Fibroblast of peridontal ligament (primary cell): Measurements from ENCODE around the gene ZBTB9.

Experiments used
- DNase-seq: peaks from one replicate; pipeline ENCODE4 v3.0.0-alpha.2; 2010; ENCODE audit errors: extremely low read depth

Gene ZBTB9

GRCh38 chr6:33433001-33433543, 21.3 kb upstream of the ZBTB9 start:
- no peak for DNase-seq

- peak; percentile 48 for DNase-seq
Observed at GRCh38 chr6:33433544-33434191, 20.7 kb upstream of the ZBTB9 start.

- DNase-seq, result no peak
Observed at GRCh38 chr6:33434961-33435360, 19.4 kb upstream of the ZBTB9 start.

- no peak for DNase-seq
Observed at GRCh38 chr6:33437666-33438065, 16.7 kb upstream of the ZBTB9 start.

GRCh38 chr6:33438978-33439594, 15.3 kb upstream of the ZBTB9 start:
- DNase-seq, result no peak

- DNase-seq, result no peak
Observed at GRCh38 chr6:33439956-33440648, 14.3 kb upstream of the ZBTB9 start.

GRCh38 chr6:33440649-33441309, 13.6 kb upstream of the ZBTB9 start:
- no peak for DNase-seq

GRCh38 chr6:33441457-33441856, 12.9 kb upstream of the ZBTB9 start:
- no peak for DNase-seq

GRCh38 chr6:33442283-33442682, 12.1 kb upstream of the ZBTB9 start:
- DNase-seq, result no peak

- no peak for DNase-seq
Observed at GRCh38 chr6:33443025-33443424, 11.4 kb upstream of the ZBTB9 start.

GRCh38 chr6:33443619-33444504, 10.5 kb upstream of the ZBTB9 start:
- no peak for DNase-seq

- DNase-seq, result no peak
Observed at GRCh38 chr6:33445119-33445603, 9.2 kb upstream of the ZBTB9 start.

- DNase-seq, result no peak
Observed at GRCh38 chr6:33446356-33446755, 8.0 kb upstream of the ZBTB9 start.

GRCh38 chr6:33450434-33450833, 3.9 kb upstream of the ZBTB9 start:
- DNase-seq, result no peak

- no peak for DNase-seq
Observed at GRCh38 chr6:33451606-33452005, 2.8 kb upstream of the ZBTB9 start.

- no peak for DNase-seq
Observed at GRCh38 chr6:33452496-33452895, 1.9 kb upstream of the ZBTB9 start.

- DNase-seq, result peak; percentile 11
Observed at GRCh38 chr6:33453393-33454008, 875 bp upstream of the ZBTB9 start.

GRCh38 chr6:33455051-33455450, 675 bp downstream of the ZBTB9 start:
- no peak for DNase-seq

- no peak for DNase-seq
Observed at GRCh38 chr6:33456156-33456555, 1.8 kb downstream of the ZBTB9 start.

GRCh38 chr6:33458676-33459075, 4.3 kb downstream of the ZBTB9 start:
- DNase-seq, result no peak

- DNase-seq, result no peak
Observed at GRCh38 chr6:33459226-33459625, 4.8 kb downstream of the ZBTB9 start.
